GM19467 (cell line): Measurements from ENCODE around the gene ANKRD30A.
"Not testable (repeated sequence)": the region's sequence is repeated elsewhere in the genome, so short reads cannot be mapped to it uniquely, and the experiment has no call there.

Experiments used
- ATAC-seq: cut with Tn5 transposase; IDR thresholded peaks from one replicate; pipeline ENCODE4 v1.9.1; 2021; ENCODE audit warnings: mild to moderate bottlenecking, moderate library complexity; ENCODE audit not compliant: unreplicated experiment

ANKRD30A gene

GRCh38 chr10:37246637-37247036 is 121.2 kb downstream of the ANKRD30A start:
- no peak for ATAC-seq

DNA sequence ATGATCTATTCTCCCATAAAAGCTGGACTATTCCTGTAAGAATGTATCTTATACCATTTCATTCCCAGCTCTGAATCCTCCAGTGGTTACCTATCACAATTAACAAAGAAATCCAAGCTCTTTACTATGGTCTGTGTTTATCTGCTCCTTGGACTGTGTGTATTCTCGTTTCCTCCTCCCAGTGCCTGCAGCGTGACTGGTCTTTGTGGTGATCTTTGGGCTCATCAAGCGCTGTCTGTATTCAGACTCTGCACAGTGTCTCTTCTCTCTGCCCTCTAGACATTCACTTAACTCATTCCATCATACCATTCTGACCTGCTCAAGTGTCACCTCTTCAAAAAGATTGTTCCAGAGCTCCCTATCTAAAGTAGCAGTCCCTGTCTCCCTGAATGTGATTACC is 130.4 kb downstream of the ANKRD30A start:
- ATAC-seq = not testable (repeated sequence)

- ATAC-seq = no peak
These were observed 137.9 kb downstream of the ANKRD30A start for GRCh38 chr10:37263304-37263703.

- no peak for ATAC-seq
These were observed 142.9 kb downstream of the ANKRD30A start for GRCh38 chr10:37268266-37268665.

- no peak for ATAC-seq
These were observed 144.3 kb downstream of the ANKRD30A start for GRCh38 chr10:37269554-37270256.

GRCh38 chr10:37275216-37275777 is 149.9 kb downstream of the ANKRD30A start:
- ATAC-seq = no peak

DNA sequence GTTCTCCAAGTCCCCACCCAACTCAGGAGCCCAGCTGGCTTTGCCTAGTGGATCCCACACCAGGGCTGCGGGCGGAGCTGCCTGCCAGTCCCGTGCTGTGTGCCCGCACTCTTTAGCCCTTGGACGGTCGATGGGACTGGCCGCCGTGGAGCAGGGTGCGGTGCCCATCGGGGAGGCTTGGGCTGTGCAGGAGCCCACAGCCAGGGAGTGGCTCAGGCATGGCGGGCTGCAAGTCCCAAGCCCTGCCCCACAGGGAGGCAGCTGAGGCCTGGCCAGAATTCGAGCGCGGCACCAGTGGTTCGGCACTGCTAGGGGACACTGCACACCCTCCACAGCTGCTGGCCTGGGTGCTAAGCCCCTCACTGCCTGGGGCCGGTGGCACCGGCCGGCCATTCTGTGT is 159.7 kb downstream of the ANKRD30A start:
- ATAC-seq = no peak

DNA sequence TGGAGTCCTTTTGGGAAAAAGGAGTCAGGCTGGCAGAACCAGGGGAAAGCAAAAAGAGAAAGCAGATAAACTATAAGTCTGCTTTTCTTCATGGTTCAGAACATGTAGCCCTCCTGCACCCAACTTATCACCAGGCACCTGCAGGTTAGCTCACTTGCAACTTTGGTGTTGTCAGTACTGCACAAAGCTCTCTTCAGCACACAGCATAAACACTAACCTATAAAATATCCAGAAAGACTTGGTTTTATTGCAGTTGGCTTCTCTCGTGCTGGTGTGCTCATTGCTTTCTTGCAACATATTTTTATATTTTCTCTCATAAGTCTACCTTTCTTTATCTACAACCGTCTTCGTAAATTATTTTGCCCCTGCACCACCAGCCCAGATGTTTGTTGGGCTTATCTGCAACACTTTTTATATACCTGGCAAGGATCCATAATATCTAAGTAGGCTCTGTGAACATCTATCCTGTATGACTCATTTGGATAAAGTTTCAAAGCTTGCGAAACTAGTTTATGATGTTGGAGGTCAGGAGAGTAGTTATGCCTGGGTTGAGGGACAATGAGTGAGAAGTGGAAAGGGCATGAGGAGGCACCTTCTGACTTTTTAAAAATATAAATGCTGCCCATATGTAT is 164.6 kb downstream of the ANKRD30A start:
- ATAC-seq = no peak

- ATAC-seq = no peak
These were observed 175.9 kb downstream of the ANKRD30A start for GRCh38 chr10:37301271-37301670.

- ATAC-seq = no peak
These were observed 178.6 kb downstream of the ANKRD30A start for GRCh38 chr10:37304036-37304435.

DNA sequence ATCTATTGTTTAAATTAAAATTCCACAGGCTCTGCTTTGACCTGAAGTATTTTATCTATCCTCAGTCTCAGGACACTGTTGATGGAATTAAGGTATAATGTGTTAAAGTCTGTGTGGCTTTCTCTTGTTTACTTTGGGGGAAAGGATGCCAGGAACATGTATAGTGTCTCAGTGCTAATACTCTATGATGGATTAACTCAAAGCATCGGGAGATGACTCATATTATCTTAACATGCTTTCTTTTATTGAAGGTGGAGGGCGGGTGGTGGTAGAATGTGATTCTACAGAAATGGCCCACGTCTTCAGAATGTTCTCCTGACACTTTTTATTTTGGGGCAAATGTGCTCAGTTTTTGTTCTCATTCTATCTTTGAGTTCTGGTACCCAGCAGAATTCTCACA is 189.0 kb downstream of the ANKRD30A start:
- ATAC-seq = no peak

DNA sequence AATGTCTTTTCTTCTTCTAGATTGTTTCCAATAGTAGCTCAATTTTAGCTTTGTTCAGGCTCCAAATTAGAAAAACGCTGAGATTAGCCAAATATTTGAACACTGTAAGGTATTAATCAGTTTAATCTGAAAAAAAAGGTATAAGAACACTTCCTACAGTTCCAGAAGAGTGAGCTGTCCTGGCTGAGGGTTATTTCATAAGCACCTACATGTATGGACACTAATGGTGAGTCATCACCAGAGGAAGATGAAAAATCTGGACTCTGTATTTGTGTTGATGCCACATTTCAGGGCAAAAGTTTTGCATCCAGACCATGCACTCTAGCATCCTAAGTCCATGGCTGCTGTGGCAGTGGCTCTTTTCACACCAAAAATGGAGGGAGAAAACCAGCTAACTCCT is 189.5 kb downstream of the ANKRD30A start:
- no peak for ATAC-seq

DNA sequence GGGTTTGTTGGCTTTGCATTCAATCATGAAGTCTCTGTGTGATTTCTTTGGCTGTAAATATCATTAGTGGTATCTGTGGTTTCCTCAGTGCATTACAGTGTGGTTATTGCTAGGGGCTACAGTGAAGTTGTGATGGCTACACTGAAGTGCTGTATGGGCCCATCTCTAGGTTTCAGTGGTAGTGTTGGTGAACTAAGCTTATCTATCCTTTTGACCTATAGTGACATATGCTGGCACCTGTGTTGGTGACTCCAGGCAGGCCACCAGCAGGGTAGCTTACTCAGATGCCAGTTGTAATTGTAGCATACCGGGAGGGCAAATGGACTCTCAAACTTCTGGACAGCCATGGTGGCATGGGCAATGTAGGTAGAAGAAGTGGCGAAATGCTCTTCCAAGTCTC is 219.0 kb downstream of the ANKRD30A start:
- ATAC-seq = no peak

DNA sequence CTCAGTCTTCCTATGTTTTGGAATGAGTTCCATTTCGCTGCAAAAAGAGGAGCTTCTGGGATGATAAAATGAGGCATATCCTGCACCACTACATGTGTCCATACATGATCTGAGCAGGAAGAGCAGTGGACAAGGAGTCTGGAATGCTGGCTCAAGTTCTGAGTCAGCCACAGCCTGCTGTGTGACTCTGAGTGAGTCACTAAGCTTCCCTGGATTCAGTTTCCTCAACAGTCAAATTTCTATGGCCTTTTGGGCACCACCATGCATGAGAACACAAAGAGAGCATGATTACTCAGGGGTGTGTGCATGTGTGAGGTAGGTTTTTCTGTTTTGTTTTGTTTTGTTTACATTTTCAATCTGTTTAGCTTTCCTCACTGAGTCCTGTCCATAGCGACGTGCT is 254.6 kb downstream of the ANKRD30A start:
- ATAC-seq = no peak

DNA sequence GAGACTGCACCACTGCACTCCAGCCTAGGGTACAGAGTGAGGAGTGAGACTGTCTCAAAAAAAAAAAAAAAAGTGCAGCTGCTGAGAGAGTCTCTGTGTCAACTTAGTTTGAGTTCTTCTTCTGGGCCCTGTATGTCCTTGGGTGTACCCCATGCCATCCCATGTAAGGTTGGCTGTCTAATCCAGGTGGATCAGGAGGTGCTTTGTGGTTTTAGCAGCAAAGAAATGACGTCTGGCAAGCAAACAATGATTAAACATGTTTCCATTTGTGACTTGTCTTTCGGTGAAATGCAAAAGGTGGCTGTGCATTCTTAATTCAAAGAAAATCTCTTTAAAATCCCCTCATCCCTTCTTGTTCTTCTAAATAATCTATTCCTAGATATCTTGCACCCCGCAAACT is 255.9 kb downstream of the ANKRD30A start:
- ATAC-seq = no peak

DNA sequence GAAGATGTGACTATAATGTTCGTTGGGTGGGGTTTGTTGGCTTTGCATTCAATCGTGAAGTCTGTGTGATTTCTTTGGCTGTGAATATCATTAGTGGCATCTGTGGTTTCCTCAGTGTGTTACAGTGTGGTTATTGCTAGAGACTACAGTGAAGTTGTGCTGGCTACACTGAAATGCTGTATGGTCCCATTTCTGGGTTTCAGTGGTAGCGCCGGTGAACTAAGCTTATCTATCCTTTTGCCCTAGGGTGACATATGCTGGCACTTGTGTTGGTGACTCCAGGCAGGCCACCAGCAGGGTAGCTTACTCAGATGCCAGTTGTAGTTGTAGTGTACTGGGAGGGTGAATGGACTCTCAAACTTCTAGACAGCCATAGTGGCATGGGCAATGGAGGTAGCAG is 259.5 kb downstream of the ANKRD30A start:
- no peak for ATAC-seq

- no peak for ATAC-seq
These were observed 265.5 kb downstream of the ANKRD30A start for GRCh38 chr10:37390926-37391325.

- not testable (repeated sequence) for ATAC-seq
These were observed 275.4 kb downstream of the ANKRD30A start for GRCh38 chr10:37400774-37401173.

DNA sequence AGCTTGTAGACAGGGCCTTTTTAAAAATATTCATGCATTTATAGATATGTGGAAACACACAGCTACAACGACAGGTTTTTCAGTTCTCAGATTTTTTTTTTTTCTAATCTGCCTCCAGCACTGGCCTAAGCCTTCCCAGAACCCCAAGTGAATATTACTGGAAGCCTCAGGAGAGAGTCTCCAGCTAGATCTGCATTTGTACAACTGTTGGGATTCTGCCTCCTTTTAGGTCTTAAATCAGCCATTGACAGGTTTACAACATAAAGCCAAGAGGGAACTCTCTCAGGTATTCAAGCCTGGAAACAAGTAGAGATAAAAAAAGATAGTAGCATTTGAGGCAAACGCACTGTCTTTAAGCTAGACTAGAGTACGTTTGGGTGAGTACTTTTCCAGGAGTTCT is 275.8 kb downstream of the ANKRD30A start:
- no peak for ATAC-seq

DNA sequence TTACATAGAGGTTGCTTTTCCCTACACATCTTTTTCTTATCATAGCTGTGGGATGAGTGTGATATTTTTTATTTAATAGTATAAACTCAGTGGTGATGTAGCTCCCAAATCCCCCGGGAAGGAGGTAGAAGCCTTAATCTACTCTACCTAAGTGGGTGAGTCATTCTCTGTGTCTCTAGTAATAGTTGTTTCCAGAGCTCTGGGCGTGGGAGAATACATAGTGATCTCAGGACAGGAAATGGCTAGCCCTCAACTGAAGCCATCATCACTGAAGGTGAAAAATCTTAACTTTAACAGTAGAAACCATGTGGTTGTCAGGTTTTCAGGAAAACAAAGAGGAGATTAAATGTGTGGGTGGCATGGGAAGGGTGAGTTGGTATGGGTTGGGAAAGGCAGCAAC is 278.4 kb downstream of the ANKRD30A start:
- no peak for ATAC-seq
